Left lung (tissue), 14 donors: ENCODE results near the gene MOB2. TPM values are rescaled to one million over a fixed set of nuclear protein-coding genes. Genes with fewer than 3 reads are reported as not detected.

Experiments
- ATAC-seq: fragments of 200-7000 bp; cut with Tn5 transposase; one replicate; pipeline ENCODE4 v1.9.1; 2020; ENCODE audit warnings: moderate library complexity
- DNase-seq, 4 donors: peaks; one replicate each; pipeline ENCODE4 v3.0.0-alpha.2; 2013 to 2020
- H3K27ac ChIP-seq, 2 donors: fragments of 200-600 bp; sonication (generic) in 1 of 2; one replicate each; pipeline versions ENCODE4 v1.5.0 to v1.8.0; 2020 to 2021
- H3K27me3 ChIP-seq, 2 donors: fragments of 200-600 bp; sonication (generic) in 1 of 2; one replicate each; pipeline versions ENCODE4 v1.5.0 to v1.8.0; 2020 to 2021
- H3K36me3 ChIP-seq, 2 donors: fragments of 200-600 bp; sonication (generic) in 1 of 2; one replicate each; pipeline versions ENCODE4 v1.5.0 to v1.8.0; 2020 to 2021
- H3K4me1 ChIP-seq, 2 donors: fragments of 200-600 bp; one replicate each; pipeline ENCODE4 v1.8.0; 2021
- H3K4me3 ChIP-seq, 2 donors: fragments of 200-600 bp; sonication (generic) in 1 of 2; one replicate each; pipeline versions ENCODE4 v1.5.0 to v1.8.0; 2020 to 2021; ENCODE audit warnings: mild to moderate bottlenecking in 1 of 2
- H3K9me3 ChIP-seq, 2 donors: fragments of 200-600 bp; sonication (generic) in 1 of 2; one replicate each; pipeline versions ENCODE4 v1.5.0 to v1.8.0; 2020 to 2021
- CTCF ChIP-seq, 2 donors: fragments of 200-600 bp; sonication (generic) in 1 of 2; IDR thresholded peaks; one replicate each; pipeline versions ENCODE4 v1.5.0 to v1.8.0; 2021; ENCODE audit warnings: antibody characterized with exemption in 2 of 2
- intact Hi-C, 2 donors: fragments of 100-400 bp; cut with DNase I; formaldehyde crosslinking; loops; one replicate each; pipeline versions ENCODE4 v1.11.2 to v1.14.2; 2022
- long read RNA-seq, 12 donors: library from polyadenylated mRNA in 2 of 12; unstranded in 2 of 12; transcript quantifications; one replicate each; pipeline ENCODE4 v2.0.0 and lab custom pipeline, GENCODE V29; 2019 to 2026
- polyA plus RNA-seq, 6 donors: library from polyadenylated mRNA; unstranded; fragments of 120-200 nt; gene quantifications; one replicate each; pipeline ENCODE4 v1.2.1, GENCODE V29; 2013; ENCODE audit not compliant: insufficient read length in 6 of 6
- total RNA-seq, 2 donors: library from RNA; stranded (reverse); fragmentation: NEBNext Ultra II Directional; extraction: Animal tissue kit (Norgen Biotek cat#: 25700); gene quantifications; one replicate each; pipeline ENCODE4 v1.2.1, GENCODE V29; 2021
- donor health status: DM: no; HTN: yes; CAD: no.
- donor health status: DM: no; HTN: no; CAD: no.

Gene MOB2
- total RNA-seq (10 to 100 TPM; 38.6 to 41.3 TPM), polyA plus RNA-seq (10 to 100 TPM; 36.1 to 39.9 (median 37.1) TPM)
- long read RNA-seq, donor 1, partial matches to known transcripts, result 15 of 16 reads
- long read RNA-seq, donor 1, other reads (novel, unspliced or antisense), result 0 of 16 reads
- long read RNA-seq, donor 2, partial matches to known transcripts, result 9 of 10 reads
- long read RNA-seq, donor 2, other reads (novel, unspliced or antisense), result 0 of 10 reads
- long read RNA-seq, donor 3, partial matches to known transcripts, result 8 of 8 reads
- long read RNA-seq, donor 3, other reads (novel, unspliced or antisense), result 0 of 8 reads
- long read RNA-seq, donor 4, partial matches to known transcripts, result 14 of 18 reads
- long read RNA-seq, donor 4, other reads (novel, unspliced or antisense), result 4 of 18 reads
- long read RNA-seq, donor 5, partial matches to known transcripts, result 15 of 22 reads
- long read RNA-seq, donor 5, other reads (novel, unspliced or antisense), result 6 of 22 reads
- long read RNA-seq, donor 6, partial matches to known transcripts, result 10 of 10 reads
- long read RNA-seq, donor 6, other reads (novel, unspliced or antisense), result 0 of 10 reads
- long read RNA-seq, donor 7, partial matches to known transcripts, result 11 of 12 reads
- long read RNA-seq, donor 7, other reads (novel, unspliced or antisense), result 0 of 12 reads
- long read RNA-seq, donor 8, partial matches to known transcripts, result 10 of 12 reads
- long read RNA-seq, donor 8, other reads (novel, unspliced or antisense), result 0 of 12 reads
- long read RNA-seq, donor 9, result 0 reads
- long read RNA-seq, donor 10, partial matches to known transcripts, result 10 of 13 reads
- long read RNA-seq, donor 10, other reads (novel, unspliced or antisense), result 3 of 13 reads
- long read RNA-seq, donor 11, partial matches to known transcripts, result 11 of 12 reads
- long read RNA-seq, donor 11, other reads (novel, unspliced or antisense), result 0 of 12 reads
- long read RNA-seq, donor 12, partial matches to known transcripts, result 13 of 13 reads
- long read RNA-seq, donor 12, other reads (novel, unspliced or antisense), result 0 of 13 reads

- Histone ChIP-seq H3K27me3 (no peaks in the 10 kb centered on the region), H3K27ac (peak within 1 kb of the TSS in 1 of 2 donors; percentile 33), H3K4me3 (peak within 1 kb of the TSS in 1 of 2 donors; percentile 1), H3K4me1 (peaks cover 15 to 70% of the 10 kb centered on the region in 2 donors), H3K36me3 (peaks cover 0 to 8% of the 10 kb centered on the region in 2 donors), H3K9me3 (no peaks in the 10 kb centered on the region)
- intact Hi-C loops, result no loop called here
- DNase-seq, result peak in 2 of 4 donors; percentile 52 to 84
- peak; percentile 71 for ATAC-seq
- no peak for TF ChIP-seq CTCF (IDR thresholded peaks at IDR 0.05)
Measured at GRCh38 chr11:1486054-1486825, at the start of gene MOB2. TSS of gene MOB2 (minus strand) at chr11:1486779. CDS start at chr11:1486556, 223 bp downstream.

- H3K36me3 ChIP-seq, result peaks cover 0 to 20% of the 10 kb centered on the region in 2 donors
- H3K27me3 ChIP-seq, result no peaks in the 10 kb centered on the region
- peaks cover 0 to 54% of the 10 kb centered on the region in 2 donors for H3K4me1 ChIP-seq
- peak in 1 of 4 donors; percentile 58 for DNase-seq
- H3K27ac ChIP-seq, result no peak overlapping the region
- H3K9me3 ChIP-seq, result no peaks in the 10 kb centered on the region
- ATAC-seq, result no peak
- intact Hi-C loops, result no loop called here
- no peak overlapping the region for H3K4me3 ChIP-seq
- no peak for TF ChIP-seq CTCF (IDR thresholded peaks at IDR 0.05)
Measured at GRCh38 chr11:1534682-1535081, 48.1 kb upstream of the MOB2 start.

GRCh38 chr11:1534171-1534570 is 47.6 kb upstream of the MOB2 start:
- peaks cover 0 to 57% of the 10 kb centered on the region in 2 donors for H3K4me1 ChIP-seq

GRCh38 chr11:1533342-1533725 is 46.8 kb upstream of the MOB2 start:
- intact Hi-C loops, result no loop called here
- TF ChIP-seq CTCF (IDR thresholded peaks at IDR 0.05), result no peak
- DNase-seq, result peak in 1 of 4 donors; percentile 37
- no peak for ATAC-seq
- peaks cover 0 to 20% of the 10 kb centered on the region in 2 donors for H3K36me3 ChIP-seq
- no peak overlapping the region for H3K4me3 ChIP-seq
- H3K9me3 ChIP-seq, result no peaks in the 10 kb centered on the region
- peak overlapping the region; percentile 1 to 63 for H3K27ac ChIP-seq
- no peaks in the 10 kb centered on the region for H3K27me3 ChIP-seq
- peaks cover 0 to 57% of the 10 kb centered on the region in 2 donors for H3K4me1 ChIP-seq

More at GRCh38 chr11:1534171-1534570, 47.6 kb upstream of the MOB2 start:
- ATAC-seq, result no peak
- Histone ChIP-seq H3K27ac (no peak overlapping the region), H3K9me3 (no peaks in the 10 kb centered on the region), H3K4me3 (no peak overlapping the region), H3K27me3 (no peaks in the 10 kb centered on the region), H3K36me3 (peaks cover 0 to 20% of the 10 kb centered on the region in 2 donors)
- no peak for TF ChIP-seq CTCF (IDR thresholded peaks at IDR 0.05)
- intact Hi-C loops, result no loop called here
- peak in 1 of 4 donors; percentile 42 for DNase-seq
